HEK293T (cell line): ENCODE data around the gene NVL.

ENCODE experiments used
- CTCF ChIA-PET: fragments of 350-600 bp; formaldehyde crosslinking; extraction: SDS; loops from one replicate; lab custom pipeline; 2021; ENCODE audit warnings: antibody characterized with exemption, inconsistent platforms; lab: Yijun Ruan, JAX
- POLR2A ChIA-PET: fragments of 350-600 bp; formaldehyde crosslinking; extraction: SDS; loops from one replicate; lab custom pipeline; 2020; ENCODE audit warnings: antibody characterized with exemption, inconsistent platforms; lab: Yijun Ruan, JAX
- DNase-seq: peaks from one replicate; pipeline ENCODE4 v3.0.0; 2012; ENCODE audit warnings: mixed read lengths; ENCODE audit errors: extremely low spot score
- ARNT ChIP-seq: fragments of 450-650 bp; IDR thresholded peaks from 2 replicates; pipeline ENCODE4 v1.6.1; 2017; ENCODE audit warnings: mild to moderate bottlenecking
- BHLHE40 ChIP-seq: fragments of 450-650 bp; IDR thresholded peaks from 2 replicates; pipeline ENCODE4 v1.6.1; 2016; ENCODE audit warnings: mild to moderate bottlenecking, moderate library complexity, borderline replicate concordance
- CTBP1 ChIP-seq: fragments of 450-650 bp; IDR thresholded peaks from 2 replicates; pipeline ENCODE4 v1.6.1; 2016; ENCODE audit warnings: borderline replicate concordance
- ELF4 ChIP-seq: fragments of 450-650 bp; IDR thresholded peaks from 2 replicates; pipeline ENCODE4 v1.6.1; 2017; ENCODE audit warnings: antibody characterized with exemption
- FOXA1 ChIP-seq: fragments of 450-650 bp; IDR thresholded peaks from 2 replicates; pipeline ENCODE4 v1.6.1; 2016; ENCODE audit warnings: mild to moderate bottlenecking
- FOXK2 ChIP-seq: fragments of 450-650 bp; IDR thresholded peaks from 2 replicates; pipeline ENCODE4 v1.6.1; 2016; ENCODE audit warnings: mild to moderate bottlenecking
- FOXM1 ChIP-seq: fragments of 450-650 bp; IDR thresholded peaks from 2 replicates; pipeline ENCODE4 v1.6.1; 2017; ENCODE audit warnings: mild to moderate bottlenecking, borderline replicate concordance
- HDGF ChIP-seq: fragments of 450-650 bp; IDR thresholded peaks from 2 replicates; pipeline ENCODE4 v1.6.1; 2017; ENCODE audit warnings: antibody characterized with exemption, borderline replicate concordance
- L3MBTL2 ChIP-seq: fragments of 450-650 bp; conservative IDR thresholded peaks from 2 replicates; pipeline ENCODE4 v1.6.1; 2016; ENCODE audit warnings: mild to moderate bottlenecking
- LEF1 ChIP-seq: fragments of 450-650 bp; IDR thresholded peaks from 2 replicates; pipeline ENCODE4 v1.6.1; 2017; ENCODE audit warnings: mild to moderate bottlenecking, borderline replicate concordance
- NFRKB ChIP-seq: fragments of 450-650 bp; IDR thresholded peaks from 2 replicates; pipeline ENCODE4 v1.6.1; 2016; ENCODE audit warnings: mild to moderate bottlenecking, moderate library complexity
- SP1 ChIP-seq: fragments of 450-650 bp; IDR thresholded peaks from 2 replicates; pipeline ENCODE4 v1.6.1; 2017
- SUZ12 ChIP-seq: fragments of 450-650 bp; IDR thresholded peaks from 2 replicates; pipeline ENCODE4 v1.6.1; 2016; ENCODE audit warnings: mild to moderate bottlenecking
- TARDBP ChIP-seq: fragments of 450-650 bp; IDR thresholded peaks from 2 replicates; pipeline ENCODE4 v1.6.1; 2016
- ZNF384 ChIP-seq: fragments of 450-650 bp; IDR thresholded peaks from 2 replicates; pipeline ENCODE4 v1.6.1; 2016
- TF ChIP-seq, protein P1 (sequence below): fragments of 450-650 bp; IDR thresholded peaks from 2 replicates; pipeline ENCODE4 v1.6.1; 2016

Gene NVL

DNA sequence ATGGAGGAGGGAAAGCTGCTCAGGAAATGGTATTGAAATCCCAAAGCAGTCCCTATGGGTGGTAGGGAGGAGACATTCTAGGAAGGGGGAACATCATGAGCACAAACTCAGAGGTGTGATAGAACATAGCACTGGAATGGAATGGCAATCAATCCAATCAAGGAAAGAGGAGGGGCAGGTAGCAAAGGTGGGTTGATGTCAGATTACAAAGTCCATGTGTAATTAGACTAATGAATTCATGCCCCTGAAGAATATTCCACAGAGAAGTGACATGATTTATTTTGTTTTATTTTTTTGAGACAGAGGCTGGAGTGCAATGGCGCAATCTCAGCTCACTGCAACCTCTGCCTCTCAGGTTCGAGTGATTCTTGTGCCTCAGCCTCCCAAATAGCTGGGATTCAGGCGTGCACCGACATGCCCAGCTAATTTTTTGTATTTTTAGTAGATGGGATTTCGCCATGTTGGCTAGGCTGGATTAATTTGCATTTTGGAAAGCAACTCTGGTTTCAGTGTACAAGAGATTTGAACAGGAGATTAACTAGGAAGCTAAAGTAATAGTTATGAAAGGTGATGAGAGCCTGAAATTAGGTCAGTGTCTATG is 110.9 kb downstream of the NVL start:
- no peak for TF ChIP-seq BHLHE40
- no peak for DNase-seq
- CTCF ChIA-PET = no interaction called here
- POLR2A ChIA-PET = interaction anchor here (0.8 to 1.3 kb wide), 4 partner anchors 13 to 226 kb away, joined by 3 to 6 read pairs (median 4); partner anchors contain the start of gene DEGS1

DNA sequence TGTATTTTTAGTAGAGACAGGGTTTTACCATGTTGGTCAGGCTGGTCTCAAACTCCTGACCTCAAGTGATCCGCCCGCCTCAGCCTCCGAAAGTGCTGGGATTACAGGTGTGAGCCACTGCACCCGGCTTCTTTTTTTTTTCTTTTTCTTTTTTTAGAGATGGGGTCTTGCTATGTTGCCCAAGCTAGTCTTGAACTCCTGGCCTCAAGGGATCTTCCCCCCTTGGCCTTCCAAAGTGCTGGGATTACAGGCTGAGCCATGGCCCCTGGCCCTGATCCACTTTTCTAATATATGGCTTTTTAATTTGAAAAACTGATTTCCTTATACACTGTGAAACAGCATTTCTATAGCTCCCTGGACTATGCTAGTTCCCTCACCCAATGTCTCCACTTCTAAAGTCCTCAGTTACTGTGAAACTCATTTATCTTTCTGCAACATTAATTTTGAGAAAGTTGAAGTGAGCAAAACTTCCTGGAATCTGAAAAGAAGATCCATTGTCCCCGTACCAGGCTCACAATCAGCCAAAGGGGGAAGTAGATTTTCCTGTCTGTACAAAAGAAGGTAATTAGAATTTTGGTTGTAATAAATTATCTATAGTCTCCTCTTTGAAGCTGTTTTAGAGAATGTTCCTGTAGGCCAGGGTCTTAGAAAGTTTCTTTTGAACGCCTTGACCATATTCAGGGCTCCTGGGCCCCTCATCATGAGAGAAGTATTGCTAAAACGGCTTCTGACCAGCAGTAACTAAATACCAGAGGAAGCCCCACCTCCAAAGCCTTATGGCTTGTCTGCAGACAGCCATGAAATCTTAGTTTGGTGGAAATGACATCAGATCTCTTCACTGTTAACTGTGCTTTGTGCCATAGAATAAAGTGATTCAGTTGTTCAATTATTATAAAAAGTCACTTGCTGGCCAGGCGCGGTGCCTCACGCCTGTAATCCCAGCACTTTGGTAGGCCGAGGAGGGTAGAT is 112.0 kb downstream of the NVL start:
- DNase-seq = no peak
- ChIA-PET POLR2A (interaction anchor here (1.6 kb wide), 1 partner anchor 35 kb away, joined by 4 read pairs; the partner anchor contains the start of gene DEGS1), CTCF (no interaction called here)
- no peak for TF ChIP-seq CTBP1
- TF ChIP-seq SUZ12 = no peak
- no peak for TF ChIP-seq TARDBP
- TF ChIP-seq FOXA1 = no peak
- TF ChIP-seq ARNT = no peak
- no peak for TF ChIP-seq SP1
- TF ChIP-seq FOXK2 = no peak
- TF ChIP-seq BHLHE40 = no peak
- TF ChIP-seq NFRKB = no peak
- no peak for TF ChIP-seq FOXM1

DNA sequence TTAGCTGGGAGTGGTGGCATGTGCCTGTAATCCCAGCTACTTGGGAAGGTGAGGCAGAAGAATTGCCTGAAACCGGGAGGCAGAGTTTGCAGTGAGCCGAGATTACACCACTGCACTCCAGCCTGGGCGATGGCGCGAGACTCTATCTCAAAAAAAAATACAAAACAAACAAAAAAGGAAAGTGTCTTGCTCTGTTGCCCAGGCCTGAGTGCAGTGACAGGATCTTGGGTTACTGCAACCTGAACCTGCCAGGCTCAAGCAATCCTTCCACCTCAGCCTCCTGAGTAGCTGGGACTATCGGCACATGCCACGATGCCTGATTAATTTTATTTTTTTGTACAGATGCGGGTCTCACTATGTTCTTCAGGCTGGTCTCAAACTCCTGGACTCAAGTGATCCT is 113.6 kb downstream of the NVL start:
- CTCF ChIA-PET = no interaction called here
- no peak for DNase-seq
- TF ChIP-seq L3MBTL2 = no peak
- TF ChIP-seq LEF1 = no peak
- no peak for TF ChIP-seq FOXK2
- no peak for TF ChIP-seq FOXA1
- TF ChIP-seq, protein P1, sequence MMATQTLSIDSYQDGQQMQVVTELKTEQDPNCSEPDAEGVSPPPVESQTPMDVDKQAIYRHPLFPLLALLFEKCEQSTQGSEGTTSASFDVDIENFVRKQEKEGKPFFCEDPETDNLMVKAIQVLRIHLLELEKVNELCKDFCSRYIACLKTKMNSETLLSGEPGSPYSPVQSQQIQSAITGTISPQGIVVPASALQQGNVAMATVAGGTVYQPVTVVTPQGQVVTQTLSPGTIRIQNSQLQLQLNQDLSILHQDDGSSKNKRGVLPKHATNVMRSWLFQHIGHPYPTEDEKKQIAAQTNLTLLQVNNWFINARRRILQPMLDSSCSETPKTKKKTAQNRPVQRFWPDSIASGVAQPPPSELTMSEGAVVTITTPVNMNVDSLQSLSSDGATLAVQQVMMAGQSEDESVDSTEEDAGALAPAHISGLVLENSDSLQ = no peak
- TF ChIP-seq FOXM1 = no peak
- no peak for TF ChIP-seq SUZ12
- no peak for TF ChIP-seq CTBP1
- no peak for TF ChIP-seq ARNT
- no peak for TF ChIP-seq BHLHE40
- no peak for TF ChIP-seq HDGF
- TF ChIP-seq ELF4 = no peak
- no peak for TF ChIP-seq TARDBP
- TF ChIP-seq SP1 = no peak
- no peak for TF ChIP-seq ZNF384
- POLR2A ChIA-PET = interaction anchor here (1.6 kb wide), 1 partner anchor 34 kb away, joined by 4 read pairs; the partner anchor contains the start of gene DEGS1

DNA sequence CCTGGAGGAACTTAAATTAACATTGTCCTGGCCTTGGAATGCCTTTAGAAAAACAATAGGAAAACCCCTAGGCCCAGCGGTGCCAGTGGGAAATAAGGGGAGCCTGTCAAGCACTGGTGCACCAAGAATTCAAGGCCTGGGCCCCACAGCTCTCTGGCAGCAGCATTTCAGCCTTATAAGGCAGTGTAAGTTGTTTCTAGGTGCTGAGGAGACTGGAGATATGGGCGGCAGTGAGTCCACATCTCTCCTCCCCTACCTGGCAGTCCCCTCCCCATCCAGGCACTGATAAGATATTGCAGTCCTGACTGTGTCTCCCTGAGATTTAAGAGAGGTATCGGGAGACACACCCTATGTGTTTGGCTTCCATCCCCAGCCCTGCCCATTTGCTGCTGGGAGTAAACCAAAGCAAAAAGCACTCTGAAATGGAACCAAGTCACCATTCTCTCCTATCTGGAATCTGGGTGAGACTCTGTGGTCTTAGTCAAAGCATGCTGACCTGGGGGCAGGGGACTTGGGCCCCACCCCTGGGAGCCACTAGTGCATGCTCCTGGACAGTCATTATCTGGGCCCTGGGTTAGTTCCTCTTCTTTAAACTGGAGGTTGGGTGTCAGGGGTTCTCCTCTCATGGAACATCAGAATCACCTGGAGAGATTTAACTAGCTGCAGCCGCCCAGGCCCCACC is 116.4 kb downstream of the NVL start:
- ChIA-PET CTCF (no interaction called here), POLR2A (interaction anchor here (0.5 to 1.0 kb wide), 2 partner anchors 9 to 13 kb away, joined by 3 read pairs; no protein-coding TSS in a partner anchor)
- TF ChIP-seq ELF4 (no peak), CTBP1 (no peak), HDGF (no peak), FOXA1 (no peak), SP1 (no peak), FOXK2 (no peak), ARNT (no peak), NFRKB (no peak), TARDBP (no peak), L3MBTL2 (no peak), BHLHE40 (no peak), ZNF384 (no peak), SUZ12 (no peak), LEF1 (no peak), FOXM1 (no peak)
- TF ChIP-seq, protein P1 = no peak
- DNase-seq = no peak

DNA sequence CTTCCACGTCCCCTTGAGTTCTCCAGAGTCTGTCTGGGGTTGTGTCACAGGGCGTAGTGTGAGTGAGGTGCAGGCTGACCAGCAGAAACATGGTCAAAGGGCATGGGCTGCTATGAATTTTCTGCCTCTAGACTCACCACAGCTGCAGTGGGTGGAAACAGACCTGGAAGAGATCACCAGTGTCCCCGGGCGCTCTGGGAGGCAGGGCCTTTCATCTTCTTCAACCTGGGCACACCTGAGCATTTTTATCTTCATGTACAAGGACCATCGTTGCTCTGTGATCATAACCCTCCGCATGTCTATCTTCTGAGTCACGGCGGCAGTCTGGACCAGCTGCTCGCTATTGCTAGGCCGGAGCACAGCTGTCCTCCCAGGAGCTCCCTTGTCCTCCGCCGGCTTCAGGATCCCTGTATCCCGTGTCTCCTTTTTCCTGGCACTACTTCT is 117.3 kb downstream of the NVL start:
- no peak for DNase-seq
- ChIA-PET POLR2A (interaction anchor here (0.5 kb wide), 1 partner anchor 13 kb away, joined by 3 read pairs; no protein-coding TSS in a partner anchor), CTCF (no interaction called here)
- TF ChIP-seq HDGF = no peak
- no peak for TF ChIP-seq FOXK2
- no peak for TF ChIP-seq ZNF384
- TF ChIP-seq, protein P1 = no peak
- TF ChIP-seq FOXM1 = no peak
- TF ChIP-seq NFRKB = no peak
- no peak for TF ChIP-seq L3MBTL2
- no peak for TF ChIP-seq SP1
- no peak for TF ChIP-seq SUZ12
- TF ChIP-seq TARDBP = no peak
- TF ChIP-seq LEF1 = no peak
- no peak for TF ChIP-seq ARNT
- no peak for TF ChIP-seq ELF4
- no peak for TF ChIP-seq CTBP1
